Measurements from ENCODE around the gene CELA1.

CELA1 gene

GRCh38 chr12:51346581-51346980 is at the start of gene CELA1:
CELA1 (minus strand) TSS chr12:51346679; CDS start chr12:51346638, 41 bp downstream.
- Mint-ChIP-seq H3K36me3 (ENCODE audit: low read depth) (no peaks in the 10 kb centered on the region), H3K27ac (no peak within 1 kb of the TSS), H3K4me3 (no peak within 1 kb of the TSS), H3K9me3 (no peaks in the 10 kb centered on the region), H3K27me3 (ENCODE audit: low read depth, poor library complexity) (peaks cover 8% of the 10 kb centered on the region), H3K4me1 (peaks cover 25% of the 10 kb centered on the region)
- no peak for TF ChIP-seq CTCF (IDR thresholded peaks at IDR 0.05)
- DNase-seq, result no peak

GRCh38 chr12:51395283-51396230 is 49.1 kb upstream of the CELA1 start:
- no peaks in the 10 kb centered on the region for H3K9me3 Mint-ChIP-seq
- H3K36me3 Mint-ChIP-seq (ENCODE audit: low read depth), result no peaks in the 10 kb centered on the region
- no peak for TF ChIP-seq CTCF (IDR thresholded peaks at IDR 0.05)
- no peak overlapping the region for H3K27ac Mint-ChIP-seq
- H3K4me3 Mint-ChIP-seq, result no peak overlapping the region
- DNase-seq, result no peak
- H3K4me1 Mint-ChIP-seq, result peaks cover 19% of the 10 kb centered on the region
- peaks cover 60% of the 10 kb centered on the region for H3K27me3 Mint-ChIP-seq (ENCODE audit: low read depth, poor library complexity)

- TF ChIP-seq CTCF (IDR thresholded peaks at IDR 0.05), result no peak
- DNase-seq, result no peak
- Mint-ChIP-seq H3K4me3 (no peak overlapping the region), H3K27ac (no peak overlapping the region), H3K27me3 (ENCODE audit: low read depth, poor library complexity) (peaks cover 71% of the 10 kb centered on the region), H3K4me1 (peaks cover 20% of the 10 kb centered on the region), H3K9me3 (no peaks in the 10 kb centered on the region), H3K36me3 (ENCODE audit: low read depth) (no peaks in the 10 kb centered on the region)
These were observed 47.4 kb upstream of the CELA1 start for GRCh38 chr12:51393676-51394545.

GRCh38 chr12:51392556-51393237 is 46.2 kb upstream of the CELA1 start:
- Mint-ChIP-seq H3K36me3 (ENCODE audit: low read depth) (no peaks in the 10 kb centered on the region), H3K27me3 (ENCODE audit: low read depth, poor library complexity) (peaks cover 72% of the 10 kb centered on the region), H3K4me3 (peak overlapping the region; percentile 79), H3K4me1 (peaks cover 26% of the 10 kb centered on the region), H3K9me3 (no peaks in the 10 kb centered on the region), H3K27ac (no peak overlapping the region)
- DNase-seq, result peak; percentile 24
- TF ChIP-seq CTCF (IDR thresholded peaks at IDR 0.05), result no peak

- Mint-ChIP-seq H3K4me1 (peaks cover 32% of the 10 kb centered on the region), H3K27me3 (ENCODE audit: low read depth, poor library complexity) (peaks cover 76% of the 10 kb centered on the region), H3K27ac (no peak within 1 kb of the TSS), H3K36me3 (ENCODE audit: low read depth) (no peaks in the 10 kb centered on the region), H3K9me3 (no peaks in the 10 kb centered on the region), H3K4me3 (peak within 1 kb of the TSS; percentile 90)
- DNase-seq, result peak; percentile 70
- no peak for TF ChIP-seq CTCF (IDR thresholded peaks at IDR 0.05)
These were observed 45.0 kb upstream of the CELA1 start, which contains the start of gene GALNT6 for GRCh38 chr12:51391283-51392123. GALNT6 (minus strand) TSS chr12:51391406; CDS start chr12:51379781, 11,625 bp downstream.

Data from nephron progenitor cell (in vitro differentiated cells).